ELF-1 (cell line): ENCODE results near the gene ANKRD65.
"Not testable (repeated sequence)": the region's sequence is repeated elsewhere in the genome, so short reads cannot be mapped to it uniquely, and the experiment has no call there.

Source experiments
- DNase-seq: peaks from one replicate; pipeline ENCODE4 v3.0.0-alpha.2; 2016; ENCODE audit warnings: low read depth, low spot score

Gene ANKRD65

GRCh38 chr1:1371746-1372711 lies 49.0 kb downstream of the ANKRD65 start:
- DNase-seq: peak; percentile 88

GRCh38 chr1:1371364-1371745 lies 49.7 kb downstream of the ANKRD65 start:
- no peak for DNase-seq

- no peak for DNase-seq
These were observed 50.2 kb downstream of the ANKRD65 start for GRCh38 chr1:1370771-1371300.

- DNase-seq: not testable (repeated sequence)
These were observed 51.0 kb downstream of the ANKRD65 start for GRCh38 chr1:1370094-1370493.
